ENCODE measurements around the gene TPRG1. TPM values are rescaled to one million over a fixed set of nuclear protein-coding genes. Genes with fewer than 3 reads are reported as not detected.

TPRG1 gene
- total and polyA plus RNA-seq, 2 donors (not counting 1 experiment from before 2014, with no cell fraction given), result 0.47 to 0.99 TPM

DNA sequence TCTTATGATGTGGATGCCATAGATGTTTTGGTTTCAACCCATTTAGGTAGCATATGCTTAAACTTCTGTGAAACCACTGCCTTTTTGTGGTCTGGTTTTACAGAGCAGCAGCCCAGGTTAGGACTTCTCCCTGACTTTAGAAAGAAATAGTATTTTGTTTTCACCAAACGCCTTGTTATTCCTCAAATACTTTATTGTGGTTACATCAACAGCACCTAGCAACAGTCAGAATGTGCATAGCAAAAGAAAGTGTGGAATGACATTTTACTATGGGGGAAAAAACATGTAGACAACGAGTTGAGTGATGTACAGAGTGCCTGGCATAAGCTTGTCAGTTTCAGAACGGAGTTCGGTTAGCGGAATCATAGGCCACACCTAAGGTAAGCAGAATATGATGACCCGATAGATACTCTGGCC lies 159.2 kb downstream of the TPRG1 start:
- Histone ChIP-seq H3K9me3 (ENCODE audit: control insufficient read depth, insufficient read depth, low read depth, low read length) (no peaks in the 10 kb centered on the region), H4K20me1 (ENCODE audit: control insufficient read depth, extremely low read depth, insufficient read depth, low read length) (no peaks in the 10 kb centered on the region), H3K4me2 (ENCODE audit: extremely low read depth, insufficient read depth, low read length) (no peak overlapping the region), H3K27ac (ENCODE audit: insufficient read depth, low read length) (no peak overlapping the region), H3K79me2 (ENCODE audit: control insufficient read depth, insufficient read depth, low read length) (no peaks in the 10 kb centered on the region), H3K4me3 (replicated peaks in 1 of 4; ENCODE audit: control extremely low read depth in 1 of 4, insufficient read depth in 1 of 4, low read depth in 3 of 4, low read length in 4 of 4) (no peak overlapping the region), H3K27me3 (ENCODE audit: control insufficient read depth, insufficient read depth, low read length) (no peaks in the 10 kb centered on the region), H3K9ac (ENCODE audit: insufficient read depth, low read length) (no peak overlapping the region), H3K4me1 (ENCODE audit: control insufficient read depth, extremely low read depth, insufficient read depth, low read length) (no peaks in the 10 kb centered on the region), H2AFZ (ENCODE audit: low read length) (no peak overlapping the region), H3K36me3 (ENCODE audit: control insufficient read depth, insufficient read depth, low read length) (no peaks in the 10 kb centered on the region)
- DNase-seq (ENCODE audit: low read depth in 2 of 2), result no peak
- no peak for TF ChIP-seq EZH2 (IDR thresholded peaks at IDR 0.05; ENCODE audit: low read length, missing control alignments)
- TF ChIP-seq, protein P1, sequence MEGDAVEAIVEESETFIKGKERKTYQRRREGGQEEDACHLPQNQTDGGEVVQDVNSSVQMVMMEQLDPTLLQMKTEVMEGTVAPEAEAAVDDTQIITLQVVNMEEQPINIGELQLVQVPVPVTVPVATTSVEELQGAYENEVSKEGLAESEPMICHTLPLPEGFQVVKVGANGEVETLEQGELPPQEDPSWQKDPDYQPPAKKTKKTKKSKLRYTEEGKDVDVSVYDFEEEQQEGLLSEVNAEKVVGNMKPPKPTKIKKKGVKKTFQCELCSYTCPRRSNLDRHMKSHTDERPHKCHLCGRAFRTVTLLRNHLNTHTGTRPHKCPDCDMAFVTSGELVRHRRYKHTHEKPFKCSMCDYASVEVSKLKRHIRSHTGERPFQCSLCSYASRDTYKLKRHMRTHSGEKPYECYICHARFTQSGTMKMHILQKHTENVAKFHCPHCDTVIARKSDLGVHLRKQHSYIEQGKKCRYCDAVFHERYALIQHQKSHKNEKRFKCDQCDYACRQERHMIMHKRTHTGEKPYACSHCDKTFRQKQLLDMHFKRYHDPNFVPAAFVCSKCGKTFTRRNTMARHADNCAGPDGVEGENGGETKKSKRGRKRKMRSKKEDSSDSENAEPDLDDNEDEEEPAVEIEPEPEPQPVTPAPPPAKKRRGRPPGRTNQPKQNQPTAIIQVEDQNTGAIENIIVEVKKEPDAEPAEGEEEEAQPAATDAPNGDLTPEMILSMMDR (conservative IDR thresholded peaks at IDR 0.05 in 1 of 2, IDR thresholded peaks at IDR 0.05 in 1 of 2; ENCODE audit: low read depth in 1 of 2, low read length in 2 of 2), result no peak

DNA sequence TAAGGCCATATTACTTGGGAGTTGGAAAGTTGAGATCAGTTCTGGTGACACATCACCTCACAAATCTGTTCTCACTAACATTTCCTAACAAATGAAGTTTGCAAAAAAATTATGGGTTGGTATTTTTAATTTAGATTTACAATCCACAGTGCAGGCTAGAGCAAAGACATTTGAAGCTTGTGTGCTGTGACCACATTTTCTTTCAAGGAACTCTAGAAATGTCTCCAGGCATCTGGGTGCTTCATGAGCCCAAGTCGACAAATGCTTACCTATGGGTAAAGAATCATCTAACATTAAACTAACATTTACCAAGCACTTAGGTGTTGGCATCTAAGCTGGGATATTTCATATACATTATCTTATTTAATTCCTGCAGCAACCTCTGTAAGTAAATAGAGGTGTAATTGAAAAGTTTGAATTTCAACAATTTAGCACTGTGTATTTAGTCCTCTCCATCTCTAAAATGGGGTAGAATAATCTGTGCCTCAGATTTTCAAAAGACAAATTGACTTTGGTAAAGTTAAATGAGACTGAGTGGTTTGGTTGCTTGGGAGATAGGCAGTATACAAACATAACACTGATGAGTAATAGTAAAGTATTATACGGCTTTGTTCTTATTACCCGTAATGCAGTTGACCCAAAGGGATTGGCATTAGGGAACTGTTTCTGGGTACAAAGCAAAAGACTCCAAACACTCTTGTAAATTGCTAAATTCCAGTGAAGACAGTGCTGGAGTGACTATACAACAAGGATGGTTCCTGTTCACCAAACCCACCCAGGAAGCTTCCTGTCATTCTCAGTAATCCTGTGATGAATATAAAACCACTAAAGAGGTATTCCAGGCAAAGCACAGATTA lies 162.5 kb downstream of the TPRG1 start:
- no peak overlapping the region for H2AFZ ChIP-seq (ENCODE audit: low read length)

DNA sequence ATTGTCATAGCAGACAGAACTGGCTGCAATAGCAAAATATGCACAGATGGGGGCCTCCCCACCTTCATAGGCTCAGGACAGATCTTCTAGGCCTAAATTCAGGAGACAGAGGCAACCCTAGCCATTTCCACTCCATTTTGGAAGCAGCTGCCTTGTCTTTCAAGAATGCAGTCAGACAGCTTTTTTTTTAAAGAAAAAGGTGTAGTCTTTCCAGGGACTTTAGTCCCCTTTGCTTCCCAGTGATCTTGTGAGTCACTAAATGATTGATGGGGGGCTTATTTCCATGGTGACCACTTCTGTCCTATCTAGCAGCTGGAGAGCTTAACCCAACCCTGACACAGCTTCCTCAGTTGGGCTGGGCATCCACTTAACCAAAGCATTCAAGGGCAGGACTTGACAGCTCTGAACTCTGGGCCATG lies 165.9 kb downstream of the TPRG1 start:
- no peaks in the 10 kb centered on the region for H4K20me1 ChIP-seq (ENCODE audit: control insufficient read depth, extremely low read depth, insufficient read depth, low read length)
- H3K27ac ChIP-seq (ENCODE audit: insufficient read depth, low read length), result no peak overlapping the region
- H3K9me3 ChIP-seq (ENCODE audit: control insufficient read depth, insufficient read depth, low read depth, low read length), result no peaks in the 10 kb centered on the region
- H3K36me3 ChIP-seq (ENCODE audit: control insufficient read depth, insufficient read depth, low read length), result no peaks in the 10 kb centered on the region
- H3K4me1 ChIP-seq (ENCODE audit: control insufficient read depth, extremely low read depth, insufficient read depth, low read length), result no peaks in the 10 kb centered on the region
- no peak overlapping the region for H2AFZ ChIP-seq (ENCODE audit: low read length)
- no peak overlapping the region for H3K4me2 ChIP-seq (ENCODE audit: extremely low read depth, insufficient read depth, low read length)
- no peak overlapping the region for H3K9ac ChIP-seq (ENCODE audit: insufficient read depth, low read length)
- no peak overlapping the region for H3K4me3 ChIP-seq (replicated peaks in 1 of 4; ENCODE audit: control extremely low read depth in 1 of 4, insufficient read depth in 1 of 4, low read depth in 3 of 4, low read length in 4 of 4)
- no peak for DNase-seq (ENCODE audit: low read depth in 2 of 2)
- no peak for TF ChIP-seq EZH2 (IDR thresholded peaks at IDR 0.05; ENCODE audit: low read length, missing control alignments)
- TF ChIP-seq, protein P1 (conservative IDR thresholded peaks at IDR 0.05 in 1 of 2, IDR thresholded peaks at IDR 0.05 in 1 of 2; ENCODE audit: low read depth in 1 of 2, low read length in 2 of 2), result no peak
- H3K27me3 ChIP-seq (ENCODE audit: control insufficient read depth, insufficient read depth, low read length), result no peaks in the 10 kb centered on the region
- no peaks in the 10 kb centered on the region for H3K79me2 ChIP-seq (ENCODE audit: control insufficient read depth, insufficient read depth, low read length)

More for the DNA sequence above, 162.5 kb downstream of the TPRG1 start:
- Histone ChIP-seq H3K9me3 (ENCODE audit: control insufficient read depth, insufficient read depth, low read depth, low read length) (no peaks in the 10 kb centered on the region), H3K27me3 (ENCODE audit: control insufficient read depth, insufficient read depth, low read length) (no peaks in the 10 kb centered on the region), H3K27ac (ENCODE audit: insufficient read depth, low read length) (no peak overlapping the region), H3K4me1 (ENCODE audit: control insufficient read depth, extremely low read depth, insufficient read depth, low read length) (no peaks in the 10 kb centered on the region), H3K4me2 (ENCODE audit: extremely low read depth, insufficient read depth, low read length) (no peak overlapping the region), H3K9ac (ENCODE audit: insufficient read depth, low read length) (no peak overlapping the region), H3K4me3 (replicated peaks in 1 of 4; ENCODE audit: control extremely low read depth in 1 of 4, insufficient read depth in 1 of 4, low read depth in 3 of 4, low read length in 4 of 4) (no peak overlapping the region), H4K20me1 (ENCODE audit: control insufficient read depth, extremely low read depth, insufficient read depth, low read length) (no peaks in the 10 kb centered on the region), H3K79me2 (ENCODE audit: control insufficient read depth, insufficient read depth, low read length) (no peaks in the 10 kb centered on the region), H3K36me3 (ENCODE audit: control insufficient read depth, insufficient read depth, low read length) (no peaks in the 10 kb centered on the region)
- peak in 1 of 2 donors; percentile 52 for DNase-seq (ENCODE audit: low read depth in 2 of 2)
- TF ChIP-seq, protein P1 (conservative IDR thresholded peaks at IDR 0.05 in 1 of 2, IDR thresholded peaks at IDR 0.05 in 1 of 2; ENCODE audit: low read depth in 1 of 2, low read length in 2 of 2), result no peak
- no peak for TF ChIP-seq EZH2 (IDR thresholded peaks at IDR 0.05; ENCODE audit: low read length, missing control alignments)

Measured in fibroblast of lung (primary cell).